GM18520 (cell line): ENCODE measurements around the gene PAX8.
"Not testable (repeated sequence)": the region's sequence is repeated elsewhere in the genome, so short reads cannot be mapped to it uniquely, and the experiment has no call there.

Source experiments
- ATAC-seq: cut with Tn5 transposase; IDR thresholded peaks from one replicate; pipeline ENCODE4 v1.9.1; 2021; ENCODE audit not compliant: unreplicated experiment

Gene PAX8

GRCh38 chr2:113238871-113239839 lies 39.6 kb downstream of the PAX8 start:
- ATAC-seq = no peak

GRCh38 chr2:113237604-113238160 lies 41.0 kb downstream of the PAX8 start:
- no peak for ATAC-seq

GRCh38 chr2:113236367-113237159 lies 42.2 kb downstream of the PAX8 start:
- no peak for ATAC-seq

- not testable (repeated sequence) for ATAC-seq
Observed at GRCh38 chr2:113235347-113236226, 43.1 kb downstream of the PAX8 start.

GRCh38 chr2:113234721-113235346 lies 43.9 kb downstream of the PAX8 start:
- no peak for ATAC-seq

- ATAC-seq = no peak
Observed at GRCh38 chr2:113233593-113234550, 44.8 kb downstream of the PAX8 start.

GRCh38 chr2:113232740-113233139 lies 46.0 kb downstream of the PAX8 start:
- no peak for ATAC-seq

- no peak for ATAC-seq
Observed at GRCh38 chr2:113232123-113232522, 46.6 kb downstream of the PAX8 start.

GRCh38 chr2:113231064-113231463 lies 47.7 kb downstream of the PAX8 start:
- no peak for ATAC-seq

GRCh38 chr2:113230531-113230930 lies 48.2 kb downstream of the PAX8 start:
- no peak for ATAC-seq

- no peak for ATAC-seq
Observed at GRCh38 chr2:113229795-113230194, 48.9 kb downstream of the PAX8 start.

- no peak for ATAC-seq
Observed at GRCh38 chr2:113228991-113229716, 49.6 kb downstream of the PAX8 start.

- no peak for ATAC-seq
Observed at GRCh38 chr2:113228351-113228750, 50.4 kb downstream of the PAX8 start.

- no peak for ATAC-seq
Observed at GRCh38 chr2:113227698-113228097, 51.0 kb downstream of the PAX8 start.

- no peak for ATAC-seq
Observed at GRCh38 chr2:113227290-113227689, 51.4 kb downstream of the PAX8 start.

- no peak for ATAC-seq
Observed at GRCh38 chr2:113226462-113226861, 52.3 kb downstream of the PAX8 start.

GRCh38 chr2:113225263-113226259 lies 53.2 kb downstream of the PAX8 start:
- no peak for ATAC-seq
